Duodenal mucosa (tissue), 2 donors: ENCODE measurements around the gene TENT4A.

Experiments
- H3K27ac ChIP-seq: one replicate; pipeline ENCODE4 v1.7.0; 2013; ENCODE audit warnings: low read depth, low read length
- H3K27me3 ChIP-seq, 2 donors: one replicate each; pipeline ENCODE4 v1.7.0; 2013; ENCODE audit warnings: low read length in 2 of 2, control low read depth in 1 of 2; ENCODE audit not compliant: insufficient read depth in 2 of 2, control insufficient read depth in 1 of 2
- H3K36me3 ChIP-seq, 2 donors: one replicate each; pipeline ENCODE4 v1.7.0; 2013; ENCODE audit warnings: low read length in 2 of 2, control low read depth in 1 of 2; ENCODE audit not compliant: insufficient read depth in 2 of 2, control insufficient read depth in 1 of 2
- H3K4me1 ChIP-seq, 2 donors: one replicate each; pipeline ENCODE4 v1.7.0; 2013; ENCODE audit warnings: low read length in 2 of 2, control low read depth in 1 of 2; ENCODE audit not compliant: insufficient read depth in 2 of 2, control insufficient read depth in 1 of 2
- H3K4me3 ChIP-seq, 2 donors: one replicate each; pipeline ENCODE4 v1.7.0; 2013; ENCODE audit warnings: low read length in 2 of 2, low read depth in 1 of 2
- H3K9ac ChIP-seq, 2 donors: one replicate each; pipeline ENCODE4 v1.7.0; 2013; ENCODE audit warnings: low read length in 2 of 2, low read depth in 1 of 2
- H3K9me3 ChIP-seq, 2 donors: one replicate each; pipeline ENCODE4 v1.7.0; 2013; ENCODE audit warnings: low read length in 2 of 2, control low read depth in 1 of 2; ENCODE audit not compliant: control insufficient read depth in 1 of 2

The TENT4A gene

DNA sequence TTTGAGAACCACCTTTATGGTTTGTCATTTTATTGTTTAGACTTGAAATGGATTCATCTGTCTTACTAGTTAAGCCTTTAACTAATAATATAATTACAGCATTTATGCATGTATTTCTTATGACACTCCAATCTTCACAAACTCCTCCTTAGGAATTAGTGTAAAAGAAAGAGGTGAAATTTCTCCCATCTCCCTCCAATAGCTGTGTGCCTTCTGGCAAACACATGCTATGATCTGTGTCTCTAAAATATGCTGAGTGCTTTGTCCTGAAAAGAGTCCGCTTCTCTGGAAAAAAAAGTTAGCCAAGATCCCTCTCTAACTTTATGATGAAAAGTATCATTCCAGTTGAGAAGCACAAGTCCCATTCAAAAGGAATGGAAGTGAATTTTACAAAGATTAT is 13.9 kb upstream of the TENT4A start:
- H3K27ac ChIP-seq: no peak overlapping the region
- H3K9me3 ChIP-seq: no peaks in the 10 kb centered on the region

DNA sequence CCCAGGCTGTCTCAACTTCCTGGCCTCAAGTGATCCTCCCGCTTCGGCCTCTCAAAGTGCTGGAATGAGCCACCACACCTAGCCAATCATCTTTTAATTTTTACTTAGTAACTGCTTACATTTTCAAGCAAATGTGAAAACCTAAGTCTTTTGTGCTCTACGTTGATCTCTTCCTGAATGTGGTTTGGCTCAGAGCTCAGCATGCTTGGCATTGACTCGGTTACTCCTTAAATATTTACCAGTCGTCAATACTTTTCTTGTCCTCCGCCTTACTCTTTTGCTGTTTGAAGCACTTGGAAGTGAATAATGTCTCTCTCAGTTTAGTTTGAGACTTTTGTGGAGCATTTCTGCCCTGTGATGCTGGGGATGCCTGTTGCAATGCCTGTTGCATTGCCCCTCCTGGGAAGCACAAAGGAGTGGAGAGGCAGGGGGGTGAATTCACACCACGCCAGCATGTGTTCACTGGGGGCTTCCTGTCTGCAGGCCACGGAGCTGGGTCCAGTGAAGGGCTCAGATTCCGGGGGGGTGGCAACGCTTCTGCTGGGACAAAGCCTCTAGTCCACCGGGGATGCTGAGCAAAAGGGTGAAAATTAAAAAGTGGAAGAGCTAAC is 13.1 kb upstream of the TENT4A start:
- Histone ChIP-seq H3K9me3 (no peaks in the 10 kb centered on the region), H3K4me3 (no peak overlapping the region), H3K27me3 (no peaks in the 10 kb centered on the region), H3K36me3 (no peaks in the 10 kb centered on the region), H3K4me1 (no peaks in the 10 kb centered on the region), H3K27ac (no peak overlapping the region), H3K9ac (no peak overlapping the region)

More for the DNA sequence above, 13.9 kb upstream of the TENT4A start:
- no peak overlapping the region for H3K9ac ChIP-seq
- H3K4me3 ChIP-seq: no peak overlapping the region
- no peaks in the 10 kb centered on the region for H3K27me3 ChIP-seq
- no peaks in the 10 kb centered on the region for H3K36me3 ChIP-seq
- no peaks in the 10 kb centered on the region for H3K4me1 ChIP-seq

DNA sequence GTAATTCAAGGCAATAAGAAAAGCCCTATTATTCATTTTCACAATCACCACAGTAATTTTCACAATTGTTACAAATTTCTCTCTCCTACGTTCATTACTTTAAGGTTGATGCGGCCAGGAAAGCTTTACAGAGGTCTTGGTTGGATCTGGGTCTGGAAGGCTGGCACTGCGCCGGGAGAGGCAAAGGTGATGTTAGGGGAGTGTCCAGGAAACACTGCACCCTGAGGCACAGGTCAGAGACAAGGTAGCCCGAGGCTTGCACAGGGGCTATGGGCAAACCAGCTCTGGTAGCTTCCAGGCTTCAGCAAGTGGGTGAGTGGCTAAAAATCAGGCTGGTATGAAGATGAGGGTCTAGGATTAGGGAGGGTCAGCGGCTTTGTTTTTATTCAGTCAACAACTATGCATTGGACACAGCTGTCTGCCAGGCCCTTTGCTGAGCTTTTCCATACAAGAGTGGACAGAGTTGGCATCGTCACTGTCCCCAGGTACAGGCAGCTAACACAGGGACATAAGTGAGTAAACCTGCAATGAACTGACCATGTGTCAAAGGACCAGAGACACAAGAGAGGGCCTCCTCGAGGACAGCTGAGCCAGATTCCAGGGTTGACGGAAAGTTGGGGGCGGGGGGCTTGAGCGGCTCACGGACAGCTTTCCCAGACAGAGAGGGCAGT is 12.4 kb upstream of the TENT4A start:
- no peaks in the 10 kb centered on the region for H3K27me3 ChIP-seq
- H3K4me3 ChIP-seq: no peak overlapping the region
- H3K9me3 ChIP-seq: no peaks in the 10 kb centered on the region
- no peak overlapping the region for H3K9ac ChIP-seq
- H3K27ac ChIP-seq: no peak overlapping the region
- H3K4me1 ChIP-seq: no peaks in the 10 kb centered on the region
- H3K36me3 ChIP-seq: no peaks in the 10 kb centered on the region

DNA sequence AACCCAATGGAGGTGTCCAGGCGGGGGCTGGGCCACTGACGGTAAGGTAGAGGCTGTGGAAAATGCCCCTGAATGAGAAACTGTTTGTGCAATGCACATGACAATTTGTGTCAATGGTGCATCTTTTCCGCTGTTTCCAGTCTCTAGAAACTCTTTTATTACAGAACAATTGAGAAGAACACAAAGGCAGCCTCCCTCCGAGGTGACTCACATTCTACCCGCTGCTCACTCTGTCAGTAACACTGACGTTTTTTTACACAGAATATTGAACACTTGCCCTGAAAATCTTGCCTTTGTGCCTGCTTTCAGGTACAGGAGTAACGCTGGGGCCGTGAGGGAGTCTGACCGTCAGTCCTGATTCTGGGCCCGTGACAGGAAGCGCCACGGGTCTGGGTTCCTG is 11.7 kb upstream of the TENT4A start:
- Histone ChIP-seq H3K4me3 (no peak overlapping the region), H3K36me3 (no peaks in the 10 kb centered on the region), H3K9me3 (no peaks in the 10 kb centered on the region), H3K27ac (no peak overlapping the region), H3K27me3 (no peaks in the 10 kb centered on the region), H3K9ac (no peak overlapping the region), H3K4me1 (no peaks in the 10 kb centered on the region)

DNA sequence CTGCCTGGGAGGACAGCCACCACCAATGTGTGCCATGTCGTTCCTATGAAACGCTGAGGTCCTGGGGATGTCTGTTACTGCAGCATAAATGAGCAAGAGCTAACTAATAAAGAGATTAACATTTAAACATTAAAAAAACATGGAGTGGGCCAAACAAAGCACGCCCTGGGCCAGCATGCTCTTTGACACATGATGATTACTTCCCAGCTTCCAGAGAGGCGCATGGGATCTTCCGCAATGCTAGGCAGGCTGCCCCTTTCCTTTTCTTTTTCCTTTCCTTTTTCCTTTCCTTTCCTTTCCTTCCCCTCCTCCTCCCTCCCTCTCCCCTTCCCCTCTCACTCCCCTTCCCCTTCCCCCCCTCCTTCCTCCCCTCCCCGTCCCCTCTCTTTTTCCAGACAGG is 10.6 kb upstream of the TENT4A start:
- H3K27me3 ChIP-seq: no peaks in the 10 kb centered on the region
- no peak overlapping the region for H3K4me3 ChIP-seq
- H3K36me3 ChIP-seq: no peaks in the 10 kb centered on the region
- H3K4me1 ChIP-seq: no peaks in the 10 kb centered on the region
- no peak overlapping the region for H3K9ac ChIP-seq
- H3K9me3 ChIP-seq: no peaks in the 10 kb centered on the region
- no peak overlapping the region for H3K27ac ChIP-seq

DNA sequence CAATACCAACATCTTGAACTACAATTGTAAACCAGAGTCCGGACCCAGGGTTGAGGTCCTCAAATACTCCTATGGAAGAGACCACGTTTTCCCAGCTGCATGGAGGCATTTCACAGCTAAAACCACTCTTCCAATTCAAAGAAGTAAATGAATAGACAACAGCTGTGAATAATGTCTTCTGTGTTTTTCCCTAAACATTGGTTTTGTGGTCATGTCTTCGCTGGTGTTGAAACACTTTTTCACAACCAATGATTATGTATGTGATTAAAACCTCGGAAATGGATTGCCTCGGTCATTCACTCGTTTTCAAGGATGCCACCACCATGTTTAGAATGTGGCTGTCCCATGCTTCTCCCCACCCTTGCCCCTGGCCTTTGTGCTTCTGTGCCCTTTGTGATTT is 9.4 kb upstream of the TENT4A start:
- Histone ChIP-seq H3K4me1 (no peaks in the 10 kb centered on the region), H3K9ac (no peak overlapping the region), H3K36me3 (no peaks in the 10 kb centered on the region), H3K27me3 (no peaks in the 10 kb centered on the region), H3K9me3 (no peaks in the 10 kb centered on the region), H3K4me3 (no peak overlapping the region), H3K27ac (no peak overlapping the region)

DNA sequence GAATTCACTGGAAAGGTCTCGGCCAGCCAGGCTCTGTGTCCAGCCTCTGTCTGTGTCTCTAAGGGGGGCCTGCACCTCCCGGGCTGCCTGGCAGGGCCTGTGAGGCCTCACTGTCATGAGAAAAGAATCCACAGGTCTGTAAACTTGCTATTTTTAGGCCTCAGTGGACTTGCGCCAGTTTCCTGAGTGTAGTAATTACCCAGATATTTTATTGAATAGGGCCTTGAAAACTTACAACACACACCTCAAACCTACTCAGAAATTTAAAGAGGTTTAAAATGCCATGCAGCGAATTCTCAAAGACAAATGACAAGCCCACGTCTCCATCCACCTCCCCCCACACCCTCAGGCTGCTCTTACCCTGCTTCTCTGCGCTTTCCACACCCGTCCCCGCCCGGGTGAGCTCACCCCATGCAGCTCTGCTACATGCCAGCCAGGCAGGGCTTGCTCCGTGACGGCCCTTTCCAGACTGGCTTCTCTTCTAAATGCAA is 8.8 kb upstream of the TENT4A start:
- Histone ChIP-seq H3K27me3 (no peaks in the 10 kb centered on the region), H3K4me3 (no peak overlapping the region), H3K9ac (no peak overlapping the region), H3K4me1 (no peaks in the 10 kb centered on the region), H3K36me3 (no peaks in the 10 kb centered on the region), H3K27ac (no peak overlapping the region), H3K9me3 (no peaks in the 10 kb centered on the region)

DNA sequence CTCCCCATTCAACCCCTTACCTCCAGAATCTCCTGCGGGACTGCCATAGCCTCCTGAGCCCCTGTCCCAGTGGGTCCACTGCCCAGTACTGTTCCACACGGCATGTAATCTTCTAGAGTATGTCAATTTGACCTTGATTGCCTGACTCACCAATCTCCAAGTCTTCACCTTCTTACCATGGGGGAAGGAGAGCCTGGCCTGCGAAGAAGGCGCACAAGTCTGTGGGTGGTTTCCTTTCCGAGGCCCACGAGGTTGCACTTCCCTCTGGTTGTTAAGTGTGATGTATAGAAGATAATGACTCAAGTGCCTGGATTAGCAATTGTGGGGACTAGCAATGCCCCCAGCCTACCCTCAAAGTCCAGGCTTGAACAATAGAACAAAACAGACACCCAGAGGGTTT is 8.1 kb upstream of the TENT4A start:
- Histone ChIP-seq H3K36me3 (no peaks in the 10 kb centered on the region), H3K9ac (no peak overlapping the region), H3K27ac (no peak overlapping the region), H3K4me3 (no peak overlapping the region), H3K9me3 (no peaks in the 10 kb centered on the region), H3K4me1 (no peaks in the 10 kb centered on the region), H3K27me3 (no peaks in the 10 kb centered on the region)

DNA sequence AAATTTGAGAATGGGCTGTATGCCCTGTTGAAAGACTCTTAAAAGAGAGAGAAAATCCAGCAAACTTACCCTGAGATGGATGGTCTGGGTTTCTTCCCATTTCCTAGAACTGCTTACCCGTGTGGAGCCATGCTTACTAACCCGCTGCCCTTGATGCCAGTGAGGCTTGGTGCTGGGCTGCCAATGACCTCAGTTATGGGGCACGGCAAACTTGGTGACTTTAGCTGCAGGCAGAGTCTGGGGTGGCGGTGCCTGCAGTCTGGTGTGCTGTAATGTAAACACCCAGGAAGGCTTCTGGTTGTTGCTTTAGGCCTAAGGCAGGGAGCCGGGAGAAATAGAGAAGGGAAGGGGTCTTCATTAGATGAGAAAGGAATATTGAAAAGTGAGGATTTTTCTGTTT is 7.3 kb upstream of the TENT4A start:
- Histone ChIP-seq H3K4me1 (no peaks in the 10 kb centered on the region), H3K27ac (no peak overlapping the region), H3K9me3 (no peaks in the 10 kb centered on the region), H3K4me3 (no peak overlapping the region), H3K9ac (no peak overlapping the region), H3K36me3 (no peaks in the 10 kb centered on the region), H3K27me3 (no peaks in the 10 kb centered on the region)

DNA sequence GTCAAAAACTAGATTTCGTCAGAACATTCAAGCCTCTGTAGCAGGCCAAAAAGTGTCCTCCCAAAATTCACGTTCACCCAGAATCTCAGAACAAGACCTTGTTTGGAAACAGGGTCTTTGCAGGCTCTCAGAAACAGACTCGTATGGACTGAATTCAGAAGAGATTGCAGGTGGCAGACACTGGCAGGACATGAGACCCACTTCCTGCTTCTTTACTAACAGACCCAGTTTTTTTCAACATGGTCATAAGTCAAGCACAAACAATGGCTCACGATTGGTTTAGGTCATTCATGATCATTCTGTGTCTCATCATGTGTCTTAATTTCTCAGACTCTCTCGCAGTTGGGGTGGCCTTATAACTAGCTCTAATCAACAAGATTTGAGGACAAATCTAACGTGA is 5.4 kb upstream of the TENT4A start:
- H3K4me1 ChIP-seq: peaks cover 6% of the 10 kb centered on the region in 2 donors
- no peaks in the 10 kb centered on the region for H3K27me3 ChIP-seq
- H3K36me3 ChIP-seq: no peaks in the 10 kb centered on the region
- H3K27ac ChIP-seq: no peak overlapping the region
- H3K9ac ChIP-seq: no peak overlapping the region
- no peak overlapping the region for H3K4me3 ChIP-seq
- no peaks in the 10 kb centered on the region for H3K9me3 ChIP-seq
